Stimulated activated CD8-positive, alpha-beta memory T cell treated with anti-CD3 and anti-CD28 coated beads, Interleukin-7, amount 100 ng/mL, for 48 hours (primary cell): Measurements from ENCODE around the gene PNLIPRP1.

Source experiments
- DNase-seq, 2 donors: peaks; one replicate each; pipeline ENCODE4 v3.0.0-alpha.2; 2020; ENCODE audit warnings: low read depth in 1 of 2; ENCODE audit errors: extremely low read depth in 1 of 2

Gene PNLIPRP1

GRCh38 chr10:116629340-116629739 lies 38.6 kb downstream of the PNLIPRP1 start:
- no peak for DNase-seq

GRCh38 chr10:116630020-116630419 lies 39.3 kb downstream of the PNLIPRP1 start:
- DNase-seq: no peak

GRCh38 chr10:116631871-116632295 lies 41.1 kb downstream of the PNLIPRP1 start:
- DNase-seq: no peak

GRCh38 chr10:116632596-116633215 lies 41.9 kb downstream of the PNLIPRP1 start:
- no peak for DNase-seq

- no peak for DNase-seq
Measured at GRCh38 chr10:116633216-116633600, 42.4 kb downstream of the PNLIPRP1 start.

GRCh38 chr10:116634126-116634975 lies 43.6 kb downstream of the PNLIPRP1 start:
- DNase-seq: no peak

- DNase-seq: no peak
Measured at GRCh38 chr10:116636385-116636784, 45.6 kb downstream of the PNLIPRP1 start.

- no peak for DNase-seq
Measured at GRCh38 chr10:116636976-116637375, 46.2 kb downstream of the PNLIPRP1 start.

GRCh38 chr10:116637830-116638229 lies 47.1 kb downstream of the PNLIPRP1 start:
- no peak for DNase-seq

GRCh38 chr10:116646502-116646901 lies 55.7 kb downstream of the PNLIPRP1 start:
- DNase-seq: no peak

- DNase-seq: no peak
Measured at GRCh38 chr10:116648903-116649302, 58.1 kb downstream of the PNLIPRP1 start.

GRCh38 chr10:116653885-116654284 lies 63.1 kb downstream of the PNLIPRP1 start:
- DNase-seq: no peak

- DNase-seq: no peak
Measured at GRCh38 chr10:116654816-116655215, 64.1 kb downstream of the PNLIPRP1 start.

GRCh38 chr10:116655568-116655967 lies 64.8 kb downstream of the PNLIPRP1 start:
- DNase-seq: no peak

GRCh38 chr10:116656044-116656443 lies 65.3 kb downstream of the PNLIPRP1 start:
- DNase-seq: no peak

- DNase-seq: no peak
Measured at GRCh38 chr10:116657863-116658551, 67.2 kb downstream of the PNLIPRP1 start.
